Measurements from ENCODE around the gene NSUN7. TPM values are rescaled to one million over a fixed set of nuclear protein-coding genes. Genes with fewer than 3 reads are reported as not detected.

The NSUN7 gene
- total RNA-seq, 1 donor from 2014 or later = not detected

- DNase-seq (ENCODE audit: low spot score) = no peak
- intact Hi-C loops (cut with DNase I) = no loop called here
These were observed 17.9 kb upstream of the NSUN7 start for GRCh38 chr4:40731792-40732245.

GRCh38 chr4:40733752-40734151, 16.0 kb upstream of the NSUN7 start:
- DNase-seq (ENCODE audit: low spot score) = no peak
- intact Hi-C loops (cut with DNase I) = no loop called here

- intact Hi-C loops (cut with DNase I) = no loop called here
- no peak for DNase-seq (ENCODE audit: low spot score)
These were observed 15.3 kb upstream of the NSUN7 start for GRCh38 chr4:40734497-40734896.

GRCh38 chr4:40736910-40737309, 12.8 kb upstream of the NSUN7 start:
- no peak for DNase-seq (ENCODE audit: low spot score)
- intact Hi-C loops (cut with DNase I) = loop anchor here (5.0 kb wide), 2 partner anchors 105 to 160 kb away; no protein-coding TSS in a partner anchor

GRCh38 chr4:40737879-40738278, 11.9 kb upstream of the NSUN7 start:
- intact Hi-C loops (cut with DNase I) = loop anchor here (5.0 kb wide), 2 partner anchors 104 to 159 kb away; no protein-coding TSS in a partner anchor
- DNase-seq (ENCODE audit: low spot score) = no peak

GRCh38 chr4:40739347-40739746, 10.4 kb upstream of the NSUN7 start:
- no peak for DNase-seq (ENCODE audit: low spot score)
- intact Hi-C loops (cut with DNase I) = loop anchor here (5.0 kb wide), 2 partner anchors 103 to 158 kb away; no protein-coding TSS in a partner anchor

- no peak for DNase-seq (ENCODE audit: low spot score)
- intact Hi-C loops (cut with DNase I) = no loop called here
These were observed 5.5 kb upstream of the NSUN7 start for GRCh38 chr4:40744218-40744617.

GRCh38 chr4:40745285-40745984, 4.3 kb upstream of the NSUN7 start:
- intact Hi-C loops (cut with DNase I) = no loop called here
- no peak for DNase-seq (ENCODE audit: low spot score)

GRCh38 chr4:40747207-40747835, 2.4 kb upstream of the NSUN7 start:
- no peak for DNase-seq (ENCODE audit: low spot score)
- intact Hi-C loops (cut with DNase I) = no loop called here

GRCh38 chr4:40750461-40751258, 905 bp downstream of the NSUN7 start:
- DNase-seq (ENCODE audit: low spot score) = no peak
- intact Hi-C loops (cut with DNase I) = no loop called here

GRCh38 chr4:40755616-40756015, 5.9 kb downstream of the NSUN7 start:
- no peak for DNase-seq (ENCODE audit: low spot score)
- intact Hi-C loops (cut with DNase I) = no loop called here

GRCh38 chr4:40763228-40763716, 13.5 kb downstream of the NSUN7 start:
- intact Hi-C loops (cut with DNase I) = no loop called here
- no peak for DNase-seq (ENCODE audit: low spot score)

GRCh38 chr4:40769266-40769665, 19.5 kb downstream of the NSUN7 start:
- DNase-seq (ENCODE audit: low spot score) = no peak
- intact Hi-C loops (cut with DNase I) = no loop called here

GRCh38 chr4:40778090-40778489, 28.3 kb downstream of the NSUN7 start:
- no peak for DNase-seq (ENCODE audit: low spot score)
- intact Hi-C loops (cut with DNase I) = no loop called here

- DNase-seq (ENCODE audit: low spot score) = no peak
- intact Hi-C loops (cut with DNase I) = no loop called here
These were observed 33.1 kb downstream of the NSUN7 start for GRCh38 chr4:40782876-40783275.

GRCh38 chr4:40785727-40786126, 36.0 kb downstream of the NSUN7 start:
- no peak for DNase-seq (ENCODE audit: low spot score)
- intact Hi-C loops (cut with DNase I) = no loop called here

- DNase-seq (ENCODE audit: low spot score) = no peak
- intact Hi-C loops (cut with DNase I) = no loop called here
These were observed 38.6 kb downstream of the NSUN7 start for GRCh38 chr4:40788331-40788730.

- no peak for DNase-seq (ENCODE audit: low spot score)
- intact Hi-C loops (cut with DNase I) = no loop called here
These were observed 39.3 kb downstream of the NSUN7 start for GRCh38 chr4:40789031-40789430.

- no peak for DNase-seq (ENCODE audit: low spot score)
- intact Hi-C loops (cut with DNase I) = no loop called here
These were observed 40.0 kb downstream of the NSUN7 start for GRCh38 chr4:40789771-40790170.

GRCh38 chr4:40800064-40800463, 50.3 kb downstream of the NSUN7 start:
- intact Hi-C loops (cut with DNase I) = no loop called here
- no peak for DNase-seq (ENCODE audit: low spot score)

All from cardiac septum (tissue), 1 donor.